Measurements from ENCODE around the gene SPAG7.
"Not testable (repeated sequence)": the region's sequence is repeated elsewhere in the genome, so short reads cannot be mapped to it uniquely, and the experiment has no call there.

Gene SPAG7

GRCh38 chr17:4938069-4938491 is 29.5 kb downstream of the SPAG7 start:
- DNase-seq (ENCODE audit: low spot score): no peak

- no peak for DNase-seq (ENCODE audit: low spot score)
Observed at GRCh38 chr17:4937553-4937952, 30.1 kb downstream of the SPAG7 start.

GRCh38 chr17:4936436-4936835 is 31.2 kb downstream of the SPAG7 start:
- DNase-seq (ENCODE audit: low spot score): no peak

GRCh38 chr17:4935650-4936049 is 32.0 kb downstream of the SPAG7 start:
- no peak for DNase-seq (ENCODE audit: low spot score)

GRCh38 chr17:4934173-4934979 is 33.2 kb downstream of the SPAG7 start:
- DNase-seq (ENCODE audit: low spot score): peak; percentile 42

- no peak for DNase-seq (ENCODE audit: low spot score)
Observed at GRCh38 chr17:4933646-4934045, 34.0 kb downstream of the SPAG7 start.

- DNase-seq (ENCODE audit: low spot score): no peak
Observed at GRCh38 chr17:4932756-4933155, 34.9 kb downstream of the SPAG7 start.

- no peak for DNase-seq (ENCODE audit: low spot score)
Observed at GRCh38 chr17:4931963-4932362, 35.7 kb downstream of the SPAG7 start, which contains the start of gene GP1BA. GP1BA (plus strand) TSS chr17:4932277; CDS start chr17:4932605, 328 bp downstream.

GRCh38 chr17:4928881-4929280 is 38.7 kb downstream of the SPAG7 start:
- no peak for DNase-seq (ENCODE audit: low spot score)

- not testable (repeated sequence) for DNase-seq (ENCODE audit: low spot score)
Observed at GRCh38 chr17:4926577-4927335, 40.9 kb downstream of the SPAG7 start.

- DNase-seq (ENCODE audit: low spot score): no peak
Observed at GRCh38 chr17:4921320-4921719, 46.3 kb downstream of the SPAG7 start.

- DNase-seq (ENCODE audit: low spot score): no peak
Observed at GRCh38 chr17:4920351-4921048, 47.1 kb downstream of the SPAG7 start.

- no peak for DNase-seq (ENCODE audit: low spot score)
Observed at GRCh38 chr17:4919511-4920047, 48.0 kb downstream of the SPAG7 start.

GRCh38 chr17:4914551-4914950 is 53.1 kb downstream of the SPAG7 start:
- not testable (repeated sequence) for DNase-seq (ENCODE audit: low spot score)

- no peak for DNase-seq (ENCODE audit: low spot score)
Observed at GRCh38 chr17:4913994-4914393, 53.6 kb downstream of the SPAG7 start.

All from kidney capillary endothelial cell (primary cell).